Measurements from ENCODE around the gene LCE3E. TPM values are rescaled to one million over a fixed set of nuclear protein-coding genes. Genes with fewer than 3 reads are reported as not detected.
"Not testable (repeated sequence)": the region's sequence is repeated elsewhere in the genome, so short reads cannot be mapped to it uniquely, and the experiment has no call there.

LCE3E gene, protein sequence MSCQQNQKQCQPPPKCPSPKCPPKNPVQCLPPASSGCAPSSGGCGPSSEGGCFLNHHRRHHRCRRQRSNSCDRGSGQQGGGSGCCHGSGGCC
- not detected in 2 replicates for total RNA-seq (2014; rRNA removed; shearing (Covaris generic))
- not detected in 2 replicates for polyA plus RNA-seq (2015; cell fraction: cytosol; rRNA removed)
- polyA plus RNA-seq (2015; cell fraction: nucleus; rRNA removed), result not detected in 2 replicates

DNA sequence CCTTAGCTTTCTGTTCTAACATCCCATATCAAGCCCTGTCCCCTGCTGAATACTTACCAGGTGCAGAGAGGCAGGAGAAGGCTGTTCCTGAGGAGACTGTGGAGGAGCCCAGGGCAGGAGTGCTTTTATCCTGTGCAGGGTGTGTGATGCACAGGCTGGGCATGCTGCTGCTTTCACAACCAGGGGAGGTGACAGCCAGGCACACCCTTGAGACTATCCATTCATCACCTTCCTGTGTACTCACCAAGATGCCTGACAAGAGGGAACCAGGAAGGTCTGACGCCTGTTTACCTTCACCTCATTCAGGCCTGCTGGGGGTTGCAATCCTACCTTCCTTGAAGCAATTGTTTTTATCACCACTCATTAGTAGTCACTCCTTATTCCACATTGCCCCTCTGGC lies at the start of gene LCE3E:
Gene LCE3E, minus strand, starts transcription at position 100 of the 400 bp plus-strand sequence. CDS start 572 bp downstream, outside the sequence.
- peak; percentile 27 for DNase-seq (ENCODE audit: low read depth)

DNA sequence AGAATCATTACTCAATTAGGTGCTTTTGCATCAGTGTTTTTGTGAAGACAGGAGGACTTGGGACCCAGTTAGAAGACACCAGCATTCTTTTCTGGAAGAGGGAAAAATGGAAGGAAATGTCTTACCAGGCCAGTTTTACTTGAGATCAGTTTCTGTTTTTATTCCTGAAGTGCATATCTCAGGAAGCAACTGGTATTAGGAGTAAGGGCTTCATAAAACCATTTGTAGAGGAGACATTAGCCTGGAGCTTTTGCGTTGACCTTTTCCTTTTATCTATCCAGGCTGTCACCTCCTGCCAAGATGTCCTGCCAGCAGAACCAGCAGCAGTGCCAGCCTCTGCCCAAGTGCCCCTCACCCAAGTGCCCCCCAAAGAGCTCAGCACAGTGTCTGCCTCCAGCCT lies 46.9 kb upstream of the LCE3E start, which contains the start of gene LCE3B:
Gene LCE3B, plus strand, starts transcription at position 301 of the 400 bp plus-strand sequence. Its CDS starts 0 bp downstream, at position 301.
- no peak for DNase-seq (ENCODE audit: low read depth)

DNA sequence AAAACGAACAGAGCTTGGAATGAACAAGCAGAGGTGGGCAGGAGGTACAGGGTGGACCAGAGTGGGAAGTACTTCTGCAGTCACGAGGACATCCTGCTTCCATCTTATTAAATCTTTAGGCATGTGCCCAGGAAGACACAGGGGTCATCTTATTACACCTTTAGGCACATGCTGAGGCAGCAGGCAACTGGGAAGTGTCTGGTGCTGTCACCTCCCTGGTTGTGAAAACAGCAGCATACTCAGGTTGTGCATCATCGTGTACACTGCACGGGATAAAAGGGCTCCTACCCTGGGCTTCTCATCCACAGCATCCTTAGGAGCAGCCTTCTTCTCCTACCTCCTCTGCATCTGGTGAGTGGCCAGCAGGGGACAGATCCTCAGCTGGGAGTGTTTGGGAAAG lies 33.4 kb upstream of the LCE3E start, which contains the start of gene LCE3C:
Gene LCE3C, plus strand, starts transcription at position 301 of the 400 bp plus-strand sequence. CDS start 498 bp downstream, outside the sequence.
- DNase-seq (ENCODE audit: low read depth), result no peak

DNA sequence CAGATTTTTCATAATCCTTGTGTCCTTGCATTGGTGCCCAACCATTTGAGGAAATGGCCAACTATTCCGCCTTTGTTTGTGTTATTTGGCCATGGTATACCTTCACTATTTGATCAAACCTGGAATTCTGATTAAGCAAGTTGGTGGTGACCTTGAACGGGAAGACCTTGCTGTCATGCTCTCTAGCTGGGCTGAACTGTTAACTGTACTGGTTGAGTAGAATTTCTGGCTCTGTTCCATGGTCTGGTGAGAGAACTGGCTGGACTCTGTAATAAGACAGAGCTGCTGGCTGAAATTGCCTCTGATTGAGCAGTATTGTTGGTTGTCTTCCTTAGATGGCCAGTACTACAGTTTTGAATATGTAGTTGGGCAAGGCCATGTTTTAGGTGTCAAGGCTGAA lies 30.4 kb upstream of the LCE3E start:
- DNase-seq (ENCODE audit: low read depth), result no peak

DNA sequence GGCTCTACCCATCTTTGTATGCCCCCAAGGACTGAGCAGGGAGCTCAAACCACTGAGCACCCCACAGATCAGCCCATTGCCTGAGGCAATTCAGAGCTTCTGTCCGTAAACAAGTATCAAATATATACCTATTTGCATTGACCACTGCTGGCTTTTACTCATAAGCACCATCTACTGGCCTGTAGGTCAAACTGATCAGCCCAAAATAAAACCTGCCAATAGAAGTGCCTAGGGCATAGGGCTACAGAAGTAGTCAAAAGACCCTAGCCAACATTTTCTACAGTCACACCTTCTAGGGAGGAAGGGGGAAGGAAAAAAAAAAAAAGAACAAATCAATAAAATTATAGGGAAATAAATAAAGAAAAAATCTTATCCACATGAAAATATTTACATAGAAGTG lies 19.0 kb upstream of the LCE3E start:
- no peak for DNase-seq (ENCODE audit: low read depth)

DNA sequence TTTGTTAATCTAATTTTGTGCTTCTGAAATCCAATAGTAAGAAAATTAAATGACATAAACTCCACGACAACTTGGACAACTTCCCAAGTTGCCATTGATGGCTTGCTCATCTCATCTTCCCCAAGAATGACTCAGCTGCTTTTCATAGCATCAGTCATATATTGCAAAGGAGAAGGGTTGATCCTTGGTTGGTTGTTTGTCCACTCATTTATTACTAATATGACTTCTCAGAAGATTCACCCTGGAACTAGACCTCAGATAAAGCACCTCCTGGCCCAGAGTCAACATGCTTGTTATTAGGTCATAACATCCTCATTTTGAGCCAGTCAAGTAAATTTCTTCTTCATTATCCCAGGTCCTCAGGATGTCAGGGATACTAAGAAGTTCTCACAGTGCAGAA lies 16.1 kb upstream of the LCE3E start:
- DNase-seq (ENCODE audit: low read depth), result peak; percentile 75

DNA sequence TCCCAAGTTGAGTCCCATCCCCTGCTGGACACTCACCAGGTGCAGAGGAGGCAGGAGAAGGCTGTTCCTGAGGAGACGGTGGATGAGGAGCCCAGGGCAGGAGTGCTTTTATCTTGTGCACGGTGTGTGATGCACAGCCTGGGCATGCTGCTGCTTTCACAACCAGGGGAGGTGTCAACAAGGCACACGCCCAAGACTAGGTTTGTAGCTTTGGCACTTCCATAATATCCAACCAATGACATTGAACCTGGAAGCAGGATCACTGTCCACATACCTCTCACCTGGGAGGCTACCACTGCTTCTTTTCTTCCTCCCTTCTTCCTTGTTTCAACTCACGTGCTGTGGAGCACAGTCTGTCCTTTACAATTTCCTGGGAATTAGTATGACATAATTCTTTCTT lies 13.9 kb upstream of the LCE3E start, which contains the start of gene LCE3D:
Gene LCE3D, minus strand, starts transcription at position 84 of the 400 bp plus-strand sequence. CDS start 580 bp downstream, outside the sequence.
- DNase-seq (ENCODE audit: low read depth), result no peak

DNA sequence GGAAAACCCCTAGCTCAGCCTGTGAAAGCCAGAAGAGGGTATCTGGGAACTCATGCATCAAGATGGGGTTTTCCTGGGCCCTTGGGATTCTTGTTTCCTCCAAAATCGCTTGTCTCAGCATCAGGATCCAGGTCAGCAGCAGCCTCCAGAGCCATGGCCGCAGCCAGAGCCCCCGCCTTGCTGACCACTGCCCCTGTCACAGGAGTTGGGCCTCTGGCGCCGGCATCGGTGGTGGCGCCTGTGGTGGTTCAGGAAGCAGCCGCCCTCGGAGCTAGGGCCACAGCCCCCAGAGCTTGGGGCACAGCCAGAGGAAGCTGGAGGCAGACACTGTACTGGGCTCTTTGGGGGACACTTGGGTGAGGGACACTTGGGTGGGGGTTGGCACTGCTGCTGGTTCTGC lies 12.9 kb upstream of the LCE3E start:
- DNase-seq (ENCODE audit: low read depth), result not testable (repeated sequence)

DNA sequence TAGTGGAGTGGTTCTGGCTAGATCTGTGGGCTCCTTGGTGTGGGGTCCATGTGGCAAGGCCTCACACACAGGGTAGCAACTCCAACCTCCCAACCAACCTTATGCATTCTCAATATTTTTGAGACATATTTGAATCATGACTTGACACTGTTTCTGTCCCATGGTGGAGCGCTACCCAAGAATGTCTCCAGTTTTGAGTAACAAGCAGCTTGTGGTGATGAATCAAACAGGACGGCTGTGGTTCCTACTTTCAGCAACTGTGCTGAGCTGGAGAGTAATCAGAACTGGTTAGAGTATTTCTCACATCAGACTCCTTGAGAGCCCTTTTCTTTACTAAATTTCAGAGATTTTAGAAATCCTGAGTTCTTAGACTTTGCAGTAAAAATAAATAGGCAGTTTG lies 10.6 kb upstream of the LCE3E start:
- peak; percentile 13 for DNase-seq (ENCODE audit: low read depth)

DNA sequence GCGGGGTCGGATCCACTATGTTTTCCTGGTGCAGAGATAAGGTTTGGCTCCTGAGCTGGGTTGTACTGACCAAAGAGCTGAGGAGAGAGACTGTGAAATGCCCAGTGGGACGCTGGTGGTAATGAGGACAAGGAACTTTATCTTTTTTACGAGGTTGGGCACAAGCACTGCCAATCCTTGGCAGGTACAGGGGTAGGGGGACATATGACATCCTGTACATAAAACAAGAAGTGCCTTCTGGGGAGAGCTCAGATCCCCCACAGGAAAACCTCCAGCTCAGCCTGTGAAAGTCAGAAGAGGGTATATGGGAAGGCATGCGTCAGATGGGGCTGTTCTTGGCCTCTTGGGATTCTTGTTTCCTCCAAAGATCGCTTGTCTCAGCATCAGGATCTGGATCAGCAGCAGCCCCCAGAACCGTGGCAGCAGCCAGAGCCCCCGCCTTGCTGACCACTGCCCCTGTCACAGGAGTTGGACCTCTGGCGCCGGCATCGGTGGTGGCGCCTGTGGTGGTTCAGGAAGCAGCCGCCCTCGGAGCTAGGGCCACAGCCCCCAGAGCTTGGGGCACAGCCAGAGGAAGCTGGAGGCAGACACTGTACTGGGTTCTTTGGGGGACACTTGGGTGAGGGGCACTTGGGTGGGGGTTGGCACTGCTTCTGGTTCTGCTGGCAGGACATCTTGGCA lies 905 bp downstream of the LCE3E start:
- no peak for DNase-seq (ENCODE audit: low read depth)

DNA sequence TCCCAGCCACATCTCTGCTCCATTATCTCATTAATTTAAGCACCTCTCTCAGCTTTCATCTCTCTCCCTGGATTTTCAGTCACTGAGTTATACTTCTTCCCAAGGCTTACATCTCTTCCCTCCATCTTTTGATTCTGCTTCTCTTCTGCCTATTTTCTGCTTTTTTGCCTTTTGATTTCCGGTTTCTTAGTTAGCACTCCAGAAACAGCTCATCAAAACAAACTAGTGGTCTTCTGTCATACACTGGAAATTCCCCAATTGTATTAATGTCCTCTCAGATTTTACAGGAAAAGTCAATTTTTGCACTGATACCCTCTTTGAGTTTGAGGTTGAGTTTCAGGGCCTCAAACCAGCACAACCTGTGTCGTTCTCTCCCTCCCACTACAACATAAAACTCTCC lies 1.5 kb downstream of the LCE3E start:
- DNase-seq (ENCODE audit: low read depth), result no peak

DNA sequence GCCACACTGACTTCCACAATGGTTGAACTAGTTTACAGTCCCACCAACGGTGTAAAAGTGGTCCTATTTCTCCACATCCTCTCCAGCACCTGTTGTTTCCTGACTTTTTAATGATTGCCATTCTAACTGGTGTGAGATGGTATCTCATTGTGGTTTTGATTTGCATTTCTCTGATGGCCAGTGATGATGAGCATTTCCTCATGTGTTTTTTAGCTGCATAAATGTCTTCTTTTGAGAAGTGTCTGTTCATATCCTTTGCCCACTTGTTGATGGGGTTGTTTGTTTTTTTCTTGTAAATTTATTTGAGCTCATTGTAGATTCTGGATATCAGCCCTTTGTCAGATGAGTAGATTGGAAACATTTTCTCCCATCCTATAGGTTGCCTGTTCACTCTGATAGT lies 18.2 kb downstream of the LCE3E start:
- DNase-seq (ENCODE audit: low read depth), result not testable (repeated sequence)

DNA sequence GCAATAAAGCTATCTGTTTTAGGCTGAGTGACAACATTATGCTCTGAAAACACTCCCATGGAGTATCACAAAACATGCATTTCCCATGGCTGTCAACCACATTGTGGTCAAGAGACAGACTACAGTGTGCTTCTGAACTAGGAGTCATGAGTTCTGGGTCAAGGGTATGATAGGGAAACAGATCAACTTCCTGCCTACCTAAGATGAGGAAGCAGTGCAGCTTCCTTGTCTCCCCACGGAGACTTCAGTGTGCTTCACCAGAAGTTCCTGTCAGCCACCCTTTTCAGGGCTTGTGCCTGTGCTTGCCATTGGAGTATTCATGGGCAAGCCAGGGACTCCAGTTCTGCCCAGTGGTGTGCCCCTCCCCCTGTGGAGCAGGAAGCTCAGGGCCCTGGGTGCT lies 19.9 kb downstream of the LCE3E start:
- DNase-seq (ENCODE audit: low read depth), result no peak

DNA sequence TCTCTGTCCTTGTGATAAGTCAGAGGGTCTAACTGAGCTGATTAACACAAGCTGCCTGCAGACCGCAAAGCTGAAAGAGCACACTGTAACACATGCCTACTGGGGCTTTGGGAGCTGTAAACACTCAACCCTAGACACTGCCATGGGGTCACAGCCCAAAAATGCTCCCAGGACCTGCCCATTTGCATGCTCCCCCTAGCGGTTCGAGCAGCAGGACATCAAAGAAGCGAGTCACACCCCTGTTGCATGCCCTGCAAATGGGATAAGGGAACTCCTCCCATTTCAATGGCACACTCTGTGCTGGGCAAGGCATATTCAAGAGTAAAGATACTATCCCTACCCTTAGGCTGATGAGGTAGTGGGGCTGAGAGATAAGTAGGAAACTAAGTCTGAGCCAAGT lies 22.8 kb downstream of the LCE3E start:
- DNase-seq (ENCODE audit: low read depth), result peak; percentile 17

DNA sequence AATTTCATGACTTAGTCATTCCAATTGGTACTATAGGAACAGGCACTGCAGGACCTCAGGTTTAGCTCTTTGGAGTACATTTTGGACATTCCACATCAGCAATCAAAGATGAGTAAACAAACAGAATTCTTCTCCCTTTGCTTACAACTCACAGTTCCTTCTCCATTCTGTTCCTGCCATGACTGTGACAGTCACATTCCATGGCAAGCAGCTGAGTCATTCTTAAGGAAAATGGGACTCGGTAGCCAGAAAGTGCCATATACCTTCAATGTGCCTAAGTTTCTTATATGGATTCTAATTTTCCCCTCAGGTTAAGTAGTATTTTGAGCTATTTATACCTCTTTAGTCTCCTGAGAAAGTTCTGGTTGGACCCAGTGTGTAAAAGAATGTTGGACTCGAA lies 26.7 kb downstream of the LCE3E start:
- DNase-seq (ENCODE audit: low read depth), result no peak

DNA sequence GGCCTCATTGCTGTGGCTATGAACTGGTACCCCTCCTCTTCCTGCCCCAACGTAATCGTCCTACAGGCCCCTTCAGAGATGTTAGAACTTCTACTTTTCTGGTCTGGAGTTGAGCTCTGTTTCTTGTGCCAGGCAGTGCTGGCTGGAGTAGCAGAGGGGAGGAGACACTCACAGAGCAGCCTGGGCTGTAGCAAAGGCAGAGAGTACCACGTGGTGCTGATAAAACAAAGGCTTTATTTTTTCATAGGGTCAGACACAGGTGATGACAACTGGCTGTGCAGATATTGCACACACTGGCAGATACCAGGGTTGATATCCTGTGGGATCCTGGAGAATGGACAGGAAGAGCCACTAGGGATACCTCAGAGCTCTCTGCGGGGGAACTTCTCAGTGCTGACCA lies 29.1 kb downstream of the LCE3E start:
- peak; percentile 28 for DNase-seq (ENCODE audit: low read depth)

DNA sequence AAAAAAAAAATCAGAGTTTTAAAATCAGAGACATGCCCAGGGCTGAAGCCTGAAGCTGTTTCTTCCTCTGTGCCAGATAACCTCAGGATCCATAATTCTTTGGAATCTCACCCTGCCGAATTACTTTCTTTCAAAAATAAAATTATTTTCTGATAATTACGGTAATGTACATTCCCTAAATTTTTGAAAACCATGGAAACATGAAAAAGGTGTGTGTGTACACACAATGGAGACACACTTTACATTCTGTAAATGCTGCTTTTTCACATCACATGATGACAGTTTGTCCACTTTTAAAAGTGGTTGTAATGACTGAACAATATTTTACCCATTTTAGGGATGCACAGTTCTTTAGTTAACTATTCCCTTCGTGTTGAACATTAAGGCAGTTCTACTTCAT lies 30.8 kb downstream of the LCE3E start:
- DNase-seq (ENCODE audit: low read depth), result no peak

DNA sequence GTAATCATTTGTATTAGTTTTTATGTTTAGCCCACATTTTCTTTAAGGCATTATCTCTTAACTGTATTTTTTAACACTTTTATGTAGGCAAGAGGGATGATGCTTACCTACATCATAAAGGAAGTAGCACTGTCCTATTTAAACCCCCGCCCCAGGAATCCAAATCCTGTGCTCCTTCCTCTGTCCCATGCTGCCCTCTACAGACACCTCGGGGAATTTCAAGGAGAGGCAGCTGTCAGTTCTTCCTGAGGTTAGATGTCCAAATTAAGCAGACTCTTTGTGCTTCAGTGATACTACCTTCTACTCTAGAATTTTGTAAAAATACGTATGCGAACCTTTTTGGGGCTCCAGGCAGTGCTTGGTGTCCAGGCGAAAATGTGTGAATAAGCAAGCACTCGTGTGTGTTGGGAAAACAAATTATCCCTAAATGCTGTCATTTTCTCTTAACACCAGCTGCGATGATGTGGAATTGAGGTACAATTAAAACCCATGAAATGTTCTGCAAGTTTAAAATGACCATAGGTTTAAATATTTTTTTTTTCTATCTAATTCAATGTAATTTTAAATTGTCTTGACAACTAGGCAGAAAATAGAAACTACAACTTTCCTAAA lies 33.1 kb downstream of the LCE3E start:
- peak; percentile 58 for DNase-seq (ENCODE audit: low read depth)

DNA sequence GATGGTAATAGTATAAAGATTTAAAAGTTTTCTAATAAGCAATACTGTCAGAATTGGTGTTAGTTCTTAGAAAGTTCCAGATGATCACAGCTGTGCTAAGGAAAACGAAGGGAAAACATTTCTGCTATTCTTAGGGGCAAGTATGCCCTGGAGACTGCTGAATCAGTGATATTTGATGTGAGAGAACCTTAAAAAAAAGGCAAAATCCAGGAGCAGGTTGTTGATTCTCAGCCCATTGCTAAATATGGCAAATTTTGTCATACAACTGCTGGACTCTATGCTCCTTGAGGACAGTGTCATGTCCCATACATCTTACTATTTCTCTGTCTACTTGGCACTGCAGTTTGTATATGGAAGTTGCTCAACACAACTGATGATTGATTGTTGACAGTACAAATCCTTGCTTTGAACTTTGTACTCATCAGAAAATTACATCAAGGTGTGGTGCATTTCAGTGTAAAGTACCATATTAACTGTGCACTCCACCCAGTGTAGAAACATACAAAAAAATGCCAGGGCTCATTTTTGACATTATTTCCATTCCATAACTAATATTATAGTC lies 41.4 kb downstream of the LCE3E start:
- no peak for DNase-seq (ENCODE audit: low read depth)

DNA sequence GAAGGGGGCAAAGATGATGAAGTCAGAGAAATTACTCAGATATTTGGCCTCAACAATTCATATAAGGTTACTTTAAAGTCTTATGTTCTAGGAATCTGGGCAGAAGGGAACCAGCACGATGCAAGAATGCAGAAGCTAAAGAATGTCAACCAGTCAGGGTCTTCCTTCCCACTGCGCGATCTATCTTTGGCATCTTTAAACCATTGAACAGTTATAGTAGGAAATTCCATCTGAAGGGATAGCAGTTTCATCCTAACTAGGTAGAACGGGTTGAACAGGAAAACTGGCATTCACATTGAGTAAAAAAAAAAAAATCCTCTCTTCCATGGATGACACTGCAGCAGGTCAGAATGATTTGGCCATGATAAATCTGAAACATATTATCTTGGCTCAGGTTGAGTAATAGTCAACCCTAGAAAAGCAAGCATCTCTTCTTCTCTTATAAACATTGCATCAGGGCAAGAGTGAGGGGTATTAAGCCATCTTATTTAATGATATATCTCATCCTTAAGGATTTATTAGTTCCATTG lies 46.0 kb downstream of the LCE3E start:
- no peak for DNase-seq (ENCODE audit: low read depth)

DNA sequence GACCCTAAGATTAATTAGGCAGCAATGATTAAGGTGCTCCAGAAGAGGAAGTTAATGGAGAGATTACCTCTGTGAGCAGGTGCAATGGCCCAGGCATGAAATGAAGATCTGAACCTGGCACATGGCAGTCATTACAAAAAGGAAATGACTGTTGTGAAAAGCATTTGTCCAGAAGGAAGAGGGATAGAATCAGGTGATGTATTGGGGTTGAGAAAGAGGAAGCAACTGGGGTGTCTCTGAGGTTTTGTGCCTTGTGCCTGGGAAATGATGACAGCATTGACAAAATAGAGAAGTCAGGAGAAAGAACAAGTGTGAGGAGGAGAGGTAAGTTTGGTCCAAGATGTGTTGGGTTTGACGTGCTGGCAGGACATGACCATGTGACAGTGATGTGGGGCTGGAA lies 46.7 kb downstream of the LCE3E start:
- DNase-seq (ENCODE audit: low read depth), result peak; percentile 70
